Measurements from ENCODE around the gene PLD4.

PLD4 gene

DNA sequence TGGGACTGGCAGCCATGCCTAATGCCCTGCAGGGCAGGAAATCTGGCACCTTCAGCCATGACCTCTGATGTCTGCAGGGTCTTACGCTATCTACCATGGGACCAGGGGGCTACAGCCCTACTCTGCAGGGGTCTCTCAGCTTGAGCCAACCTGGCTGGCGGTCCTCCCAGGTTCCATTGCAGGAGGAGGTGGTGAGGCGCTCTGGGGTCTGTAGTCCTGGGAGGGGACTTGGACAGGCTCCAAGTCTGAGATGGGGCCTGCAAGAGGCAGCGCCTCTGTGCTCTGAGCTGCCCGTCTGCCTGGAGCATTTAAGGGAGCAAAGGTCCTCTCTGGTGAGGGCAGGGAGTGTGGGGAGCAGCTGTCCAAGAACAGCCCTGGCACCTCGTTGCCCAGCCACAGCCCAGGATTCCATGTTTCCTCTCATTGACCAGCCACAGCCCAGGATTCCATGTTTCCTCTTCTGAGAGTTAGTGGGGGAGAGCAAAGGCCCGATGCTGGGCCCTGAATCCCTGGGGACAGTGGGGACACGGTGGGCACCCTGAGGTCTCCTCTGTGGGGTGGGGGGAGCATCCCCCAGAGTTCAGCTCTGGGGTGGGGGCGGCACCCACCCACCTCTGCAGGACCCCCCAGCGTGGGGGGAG lies 655 bp downstream of the PLD4 start:
- H3K4me3 ChIP-seq (replicated peaks; ENCODE audit: insufficient read depth, low read length): peak overlapping the region; percentile 48
- H3K27me3 ChIP-seq (ENCODE audit: insufficient read depth, poor library complexity, severe bottlenecking): no peaks in the 10 kb centered on the region
- no peak for DNase-seq (ENCODE audit: low read depth in 1 of 2, low spot score in 1 of 2)
- TF ChIP-seq, protein P1, sequence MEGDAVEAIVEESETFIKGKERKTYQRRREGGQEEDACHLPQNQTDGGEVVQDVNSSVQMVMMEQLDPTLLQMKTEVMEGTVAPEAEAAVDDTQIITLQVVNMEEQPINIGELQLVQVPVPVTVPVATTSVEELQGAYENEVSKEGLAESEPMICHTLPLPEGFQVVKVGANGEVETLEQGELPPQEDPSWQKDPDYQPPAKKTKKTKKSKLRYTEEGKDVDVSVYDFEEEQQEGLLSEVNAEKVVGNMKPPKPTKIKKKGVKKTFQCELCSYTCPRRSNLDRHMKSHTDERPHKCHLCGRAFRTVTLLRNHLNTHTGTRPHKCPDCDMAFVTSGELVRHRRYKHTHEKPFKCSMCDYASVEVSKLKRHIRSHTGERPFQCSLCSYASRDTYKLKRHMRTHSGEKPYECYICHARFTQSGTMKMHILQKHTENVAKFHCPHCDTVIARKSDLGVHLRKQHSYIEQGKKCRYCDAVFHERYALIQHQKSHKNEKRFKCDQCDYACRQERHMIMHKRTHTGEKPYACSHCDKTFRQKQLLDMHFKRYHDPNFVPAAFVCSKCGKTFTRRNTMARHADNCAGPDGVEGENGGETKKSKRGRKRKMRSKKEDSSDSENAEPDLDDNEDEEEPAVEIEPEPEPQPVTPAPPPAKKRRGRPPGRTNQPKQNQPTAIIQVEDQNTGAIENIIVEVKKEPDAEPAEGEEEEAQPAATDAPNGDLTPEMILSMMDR (IDR thresholded peaks at IDR 0.05; ENCODE audit: insufficient read depth, low read length): no peak
- TF ChIP-seq, protein P2, sequence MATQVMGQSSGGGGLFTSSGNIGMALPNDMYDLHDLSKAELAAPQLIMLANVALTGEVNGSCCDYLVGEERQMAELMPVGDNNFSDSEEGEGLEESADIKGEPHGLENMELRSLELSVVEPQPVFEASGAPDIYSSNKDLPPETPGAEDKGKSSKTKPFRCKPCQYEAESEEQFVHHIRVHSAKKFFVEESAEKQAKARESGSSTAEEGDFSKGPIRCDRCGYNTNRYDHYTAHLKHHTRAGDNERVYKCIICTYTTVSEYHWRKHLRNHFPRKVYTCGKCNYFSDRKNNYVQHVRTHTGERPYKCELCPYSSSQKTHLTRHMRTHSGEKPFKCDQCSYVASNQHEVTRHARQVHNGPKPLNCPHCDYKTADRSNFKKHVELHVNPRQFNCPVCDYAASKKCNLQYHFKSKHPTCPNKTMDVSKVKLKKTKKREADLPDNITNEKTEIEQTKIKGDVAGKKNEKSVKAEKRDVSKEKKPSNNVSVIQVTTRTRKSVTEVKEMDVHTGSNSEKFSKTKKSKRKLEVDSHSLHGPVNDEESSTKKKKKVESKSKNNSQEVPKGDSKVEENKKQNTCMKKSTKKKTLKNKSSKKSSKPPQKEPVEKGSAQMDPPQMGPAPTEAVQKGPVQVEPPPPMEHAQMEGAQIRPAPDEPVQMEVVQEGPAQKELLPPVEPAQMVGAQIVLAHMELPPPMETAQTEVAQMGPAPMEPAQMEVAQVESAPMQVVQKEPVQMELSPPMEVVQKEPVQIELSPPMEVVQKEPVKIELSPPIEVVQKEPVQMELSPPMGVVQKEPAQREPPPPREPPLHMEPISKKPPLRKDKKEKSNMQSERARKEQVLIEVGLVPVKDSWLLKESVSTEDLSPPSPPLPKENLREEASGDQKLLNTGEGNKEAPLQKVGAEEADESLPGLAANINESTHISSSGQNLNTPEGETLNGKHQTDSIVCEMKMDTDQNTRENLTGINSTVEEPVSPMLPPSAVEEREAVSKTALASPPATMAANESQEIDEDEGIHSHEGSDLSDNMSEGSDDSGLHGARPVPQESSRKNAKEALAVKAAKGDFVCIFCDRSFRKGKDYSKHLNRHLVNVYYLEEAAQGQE (IDR thresholded peaks at IDR 0.05; ENCODE audit: insufficient replicate concordance, low read depth): no peak
- TF ChIP-seq SPI1 (IDR thresholded peaks at IDR 0.05; ENCODE audit: borderline replicate concordance, low read depth): no peak
- no peak for TF ChIP-seq GABPA (IDR thresholded peaks at IDR 0.05; ENCODE audit: low read depth)
- no peak for TF ChIP-seq POLR2AphosphoS5 (IDR thresholded peaks at IDR 0.05; ENCODE audit: low read depth)
- peak overlapping the region; percentile 45 for H3K27ac ChIP-seq (replicated peaks)

- TF ChIP-seq GABPA (IDR thresholded peaks at IDR 0.05; ENCODE audit: low read depth) (no peak), POLR2AphosphoS5 (IDR thresholded peaks at IDR 0.05; ENCODE audit: low read depth) (no peak)
- TF ChIP-seq, protein P1 (IDR thresholded peaks at IDR 0.05; ENCODE audit: insufficient read depth, low read length): no peak
- TF ChIP-seq, protein P2 (IDR thresholded peaks at IDR 0.05; ENCODE audit: insufficient replicate concordance, low read depth): no peak
- DNase-seq (ENCODE audit: low read depth in 1 of 2, low spot score in 1 of 2): no peak
- Histone ChIP-seq H3K27me3 (ENCODE audit: insufficient read depth, poor library complexity, severe bottlenecking) (no peaks in the 10 kb centered on the region), H3K4me3 (replicated peaks; ENCODE audit: insufficient read depth, low read length) (peak overlapping the region; percentile 48), H3K27ac (replicated peaks) (peak overlapping the region; percentile 45)
These were observed 1.4 kb downstream of the PLD4 start for GRCh38 chr14:104925855-104926609.

DNA sequence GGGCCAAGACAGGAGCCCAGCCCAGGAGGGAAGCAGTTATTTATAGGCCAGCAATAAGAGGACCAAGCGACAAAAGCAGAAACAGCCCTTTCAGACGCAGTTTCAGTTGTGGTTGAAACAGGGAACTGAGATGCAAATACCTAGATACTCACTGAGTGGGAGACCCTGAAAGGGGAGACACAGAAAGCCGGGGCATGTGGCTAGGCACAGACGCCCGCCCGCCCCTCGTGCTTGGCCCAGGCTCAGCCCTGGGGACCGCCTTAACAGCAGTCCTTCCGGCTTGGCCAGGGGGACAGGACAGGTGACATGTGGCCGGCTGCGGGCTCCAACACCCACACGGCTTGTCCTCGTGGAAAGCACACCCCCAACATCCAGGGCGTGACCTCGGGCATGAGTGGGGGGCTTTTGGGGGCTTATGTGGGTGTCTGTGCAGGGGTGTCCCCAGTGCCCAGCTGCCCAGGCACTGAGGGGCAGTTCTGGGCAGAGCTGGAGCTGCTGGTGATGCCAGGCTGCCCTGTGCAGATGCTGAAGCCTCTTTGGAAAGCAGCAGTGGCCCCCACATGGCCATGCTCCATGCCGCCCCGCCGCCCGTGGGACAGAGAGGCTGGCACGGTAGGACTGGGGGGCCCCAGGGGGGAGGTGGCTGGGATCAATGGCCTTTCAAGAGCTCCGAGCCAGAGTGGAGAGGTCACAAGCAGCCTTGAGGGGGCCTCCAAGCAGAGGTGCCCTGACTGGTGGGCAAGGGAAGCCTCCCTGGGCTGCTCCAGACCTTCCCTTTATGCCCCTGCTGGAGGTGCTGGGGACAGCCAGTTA lies 2.1 kb downstream of the PLD4 start:
- Histone ChIP-seq H3K27me3 (ENCODE audit: insufficient read depth, poor library complexity, severe bottlenecking) (no peaks in the 10 kb centered on the region), H3K4me3 (replicated peaks; ENCODE audit: insufficient read depth, low read length) (peak overlapping the region; percentile 48), H3K27ac (replicated peaks) (peak overlapping the region; percentile 45)
- TF ChIP-seq GABPA (IDR thresholded peaks at IDR 0.05; ENCODE audit: low read depth): no peak
- no peak for TF ChIP-seq POLR2AphosphoS5 (IDR thresholded peaks at IDR 0.05; ENCODE audit: low read depth)
- TF ChIP-seq, protein P2 (IDR thresholded peaks at IDR 0.05; ENCODE audit: insufficient replicate concordance, low read depth): no peak
- TF ChIP-seq SPI1 (IDR thresholded peaks at IDR 0.05; ENCODE audit: borderline replicate concordance, low read depth): peak; percentile 45; the same call in 1 of the 2 replicates
- peak in 1 of 2 experiments; percentile 59 for DNase-seq (ENCODE audit: low read depth in 1 of 2, low spot score in 1 of 2)
